Activated CD8-positive, alpha-beta memory T cell treated with anti-CD3 and anti-CD28 coated beads, Interleukin-2, amount 50 U/mL, for 1 hour (primary cell): ENCODE measurements around the gene WFDC10A.
"Not testable (repeated sequence)": the region's sequence is repeated elsewhere in the genome, so short reads cannot be mapped to it uniquely, and the experiment has no call there.

Experiments used
- DNase-seq: peaks from one replicate; pipeline ENCODE4 v3.0.0-alpha.2; 2020; ENCODE audit errors: extremely low read depth

The WFDC10A gene

GRCh38 chr20:45629496-45630100 lies at the start of gene WFDC10A:
TSS of gene WFDC10A (plus strand) at chr20:45629739. CDS start at chr20:45629814, 75 bp downstream.
- no peak for DNase-seq

- DNase-seq, result no peak
Measured at GRCh38 chr20:45581702-45582101, 47.8 kb upstream of the WFDC10A start.

GRCh38 chr20:45583502-45583901 lies 46.0 kb upstream of the WFDC10A start:
- DNase-seq, result no peak

GRCh38 chr20:45584294-45584693 lies 45.2 kb upstream of the WFDC10A start:
- DNase-seq, result not testable (repeated sequence)

- not testable (repeated sequence) for DNase-seq
Measured at GRCh38 chr20:45585986-45586385, 43.6 kb upstream of the WFDC10A start.

- DNase-seq, result no peak
Measured at GRCh38 chr20:45588800-45589199, 40.7 kb upstream of the WFDC10A start.

GRCh38 chr20:45589725-45590124 lies 39.8 kb upstream of the WFDC10A start:
- no peak for DNase-seq

- DNase-seq, result no peak
Measured at GRCh38 chr20:45592574-45593189, 36.9 kb upstream of the WFDC10A start.

GRCh38 chr20:45593498-45593897 lies 36.0 kb upstream of the WFDC10A start:
- DNase-seq, result no peak

GRCh38 chr20:45595235-45595634 lies 34.3 kb upstream of the WFDC10A start:
- no peak for DNase-seq

- DNase-seq, result no peak
Measured at GRCh38 chr20:45607810-45608209, 21.7 kb upstream of the WFDC10A start.

- DNase-seq, result no peak
Measured at GRCh38 chr20:45611054-45611453, 18.5 kb upstream of the WFDC10A start.

GRCh38 chr20:45612314-45612713 lies 17.2 kb upstream of the WFDC10A start:
- DNase-seq, result no peak

GRCh38 chr20:45617591-45617990 lies 11.9 kb upstream of the WFDC10A start:
- no peak for DNase-seq

- no peak for DNase-seq
Measured at GRCh38 chr20:45621593-45621992, 7.9 kb upstream of the WFDC10A start.

- no peak for DNase-seq
Measured at GRCh38 chr20:45626540-45626939, 3.0 kb upstream of the WFDC10A start.

GRCh38 chr20:45630371-45630770 lies 832 bp downstream of the WFDC10A start:
- DNase-seq, result no peak

- DNase-seq, result no peak
Measured at GRCh38 chr20:45631184-45631583, 1.6 kb downstream of the WFDC10A start, which contains the start of gene WFDC9. TSS of gene WFDC9 (minus strand) at chr20:45631284. CDS start at chr20:45610181, 21,103 bp downstream.

GRCh38 chr20:45636513-45636912 lies 7.0 kb downstream of the WFDC10A start:
- DNase-seq, result no peak

GRCh38 chr20:45639687-45640086 lies 10.1 kb downstream of the WFDC10A start:
- DNase-seq, result no peak

GRCh38 chr20:45641076-45641475 lies 11.5 kb downstream of the WFDC10A start:
- DNase-seq, result not testable (repeated sequence)

GRCh38 chr20:45645869-45646268 lies 16.3 kb downstream of the WFDC10A start:
- not testable (repeated sequence) for DNase-seq

- DNase-seq, result no peak
Measured at GRCh38 chr20:45646875-45647274, 17.3 kb downstream of the WFDC10A start.
